Measurements from ENCODE around the gene NIPSNAP2.

Gene NIPSNAP2

GRCh38 chr7:55965100-55965470, 700 bp downstream of the NIPSNAP2 start:
- no peaks in the 10 kb centered on the region for H3K9me3 ChIP-seq (ENCODE audit: insufficient read depth, low read depth, low read length)
- H3K27ac ChIP-seq (ENCODE audit: low read depth, low read length): peak overlapping the region; percentile 49
- peaks cover 2 to 6% of the 10 kb centered on the region in 2 experiments for H3K36me3 ChIP-seq (ENCODE audit: control insufficient read depth in 1 of 2, insufficient read depth in 2 of 2, low read length in 2 of 2)
- no peak for DNase-seq
- H4K8ac ChIP-seq (ENCODE audit: low read depth, low read length): peak overlapping the region; percentile 76
- peak overlapping the region; percentile 17 for H2AFZ ChIP-seq (ENCODE audit: insufficient read depth, low read length, poor library complexity)
- peak overlapping the region; percentile 89 for H3K4me3 ChIP-seq (ENCODE audit: low read depth, low read length)
- no CpG with 5 or more reads among the region's 14 CpGs for WGBS (ENCODE audit: extremely low coverage, insufficient coverage, insufficient read length)
- H3K4ac ChIP-seq (ENCODE audit: low read depth, low read length): peak overlapping the region; percentile 77
- H3K27me3 ChIP-seq (ENCODE audit: insufficient read depth, low read length): no peaks in the 10 kb centered on the region
- H4K91ac ChIP-seq (ENCODE audit: low read depth, low read length): no peak overlapping the region
- peak overlapping the region; percentile 49 for H3K18ac ChIP-seq (ENCODE audit: low read length)
- H3K79me2 ChIP-seq (ENCODE audit: control insufficient read depth, insufficient read depth, low read length, poor library complexity): peaks cover 8% of the 10 kb centered on the region
- H2BK12ac ChIP-seq (ENCODE audit: low read length): no peak overlapping the region
- peak overlapping the region; percentile 55 for H3K4me2 ChIP-seq (ENCODE audit: low read length)
- H3K14ac ChIP-seq (ENCODE audit: low read length): peak overlapping the region; percentile 64
- H2AK5ac ChIP-seq (ENCODE audit: low read length): no peak overlapping the region
- H3K79me1 ChIP-seq (ENCODE audit: low read length): peaks cover 8% of the 10 kb centered on the region
- H3K9ac ChIP-seq (ENCODE audit: low read length): peak overlapping the region; percentile 70
- peaks cover 0 to 8% of the 10 kb centered on the region in 2 experiments for H3K4me1 ChIP-seq (ENCODE audit: control insufficient read depth in 1 of 2, insufficient read depth in 2 of 2, low read length in 2 of 2)
- no peak overlapping the region for H3K23ac ChIP-seq (ENCODE audit: low read length)
- H4K12ac ChIP-seq (ENCODE audit: low read depth, low read length): peak overlapping the region; percentile 89
- H2BK5ac ChIP-seq (ENCODE audit: low read depth, low read length, poor library complexity): peak overlapping the region; percentile 58
- peak overlapping the region; percentile 41 for H2BK120ac ChIP-seq (ENCODE audit: insufficient read depth, low read length, poor library complexity)

GRCh38 chr7:55965805-55966421, 1.5 kb downstream of the NIPSNAP2 start:
- Histone ChIP-seq H3K79me1 (ENCODE audit: low read length) (peaks cover 8% of the 10 kb centered on the region), H2AFZ (ENCODE audit: insufficient read depth, low read length, poor library complexity) (no peak overlapping the region), H3K4me2 (ENCODE audit: low read length) (no peak overlapping the region), H3K9me3 (ENCODE audit: insufficient read depth, low read depth, low read length) (no peaks in the 10 kb centered on the region), H3K4me1 (ENCODE audit: control insufficient read depth in 1 of 2, insufficient read depth in 2 of 2, low read length in 2 of 2) (peaks cover 0 to 8% of the 10 kb centered on the region in 2 experiments), H3K23ac (ENCODE audit: low read length) (no peak overlapping the region), H3K36me3 (ENCODE audit: control insufficient read depth in 1 of 2, insufficient read depth in 2 of 2, low read length in 2 of 2) (peaks cover 2 to 6% of the 10 kb centered on the region in 2 experiments), H3K27me3 (ENCODE audit: insufficient read depth, low read length) (no peaks in the 10 kb centered on the region), H3K27ac (ENCODE audit: low read depth, low read length) (no peak overlapping the region), H4K91ac (ENCODE audit: low read depth, low read length) (no peak overlapping the region), H2BK5ac (ENCODE audit: low read depth, low read length, poor library complexity) (no peak overlapping the region), H2BK12ac (ENCODE audit: low read length) (no peak overlapping the region), H3K18ac (ENCODE audit: low read length) (no peak overlapping the region), H3K4me3 (ENCODE audit: low read depth, low read length) (no peak overlapping the region), H4K12ac (ENCODE audit: low read depth, low read length) (no peak overlapping the region), H2AK5ac (ENCODE audit: low read length) (no peak overlapping the region), H3K14ac (ENCODE audit: low read length) (no peak overlapping the region), H3K9ac (ENCODE audit: low read length) (no peak overlapping the region), H4K8ac (ENCODE audit: low read depth, low read length) (no peak overlapping the region), H2BK120ac (ENCODE audit: insufficient read depth, low read length, poor library complexity) (no peak overlapping the region), H3K4ac (ENCODE audit: low read depth, low read length) (no peak overlapping the region), H3K79me2 (ENCODE audit: control insufficient read depth, insufficient read depth, low read length, poor library complexity) (peaks cover 8% of the 10 kb centered on the region)
- no CpG with 5 or more reads among the region's 13 CpGs for WGBS (ENCODE audit: extremely low coverage, insufficient coverage, insufficient read length)
- DNase-seq: no peak

DNA sequence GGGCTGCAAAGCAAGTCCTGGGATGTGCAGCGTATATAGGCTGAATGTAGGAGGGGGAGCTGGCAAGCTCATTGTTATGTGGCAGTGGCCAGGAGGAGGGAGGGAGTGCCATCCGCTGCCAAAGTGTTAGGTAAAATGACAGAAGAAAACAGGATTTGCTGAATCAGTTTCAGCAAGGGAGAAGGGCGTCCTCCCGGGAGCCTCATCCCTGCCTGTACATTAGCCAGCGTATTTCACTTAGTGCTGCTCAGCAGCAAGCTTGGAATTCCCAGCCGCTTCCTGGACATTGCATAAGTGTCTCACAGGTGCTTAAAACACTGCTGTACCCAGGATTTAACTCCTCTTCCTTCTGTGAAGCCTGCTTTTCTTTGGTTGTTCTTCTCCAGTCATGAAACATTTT, 2.5 kb downstream of the NIPSNAP2 start:
- no peak overlapping the region for H3K27ac ChIP-seq (ENCODE audit: low read depth, low read length)
- H3K9me3 ChIP-seq (ENCODE audit: insufficient read depth, low read depth, low read length): no peaks in the 10 kb centered on the region
- no peaks in the 10 kb centered on the region for H3K27me3 ChIP-seq (ENCODE audit: insufficient read depth, low read length)
- H3K23ac ChIP-seq (ENCODE audit: low read length): no peak overlapping the region
- peaks cover 8% of the 10 kb centered on the region for H3K79me1 ChIP-seq (ENCODE audit: low read length)
- H3K4ac ChIP-seq (ENCODE audit: low read depth, low read length): no peak overlapping the region
- peak; percentile 31 to 52 for DNase-seq
- H3K18ac ChIP-seq (ENCODE audit: low read length): no peak overlapping the region
- H3K14ac ChIP-seq (ENCODE audit: low read length): no peak overlapping the region
- no peak overlapping the region for H3K9ac ChIP-seq (ENCODE audit: low read length)
- H2BK120ac ChIP-seq (ENCODE audit: insufficient read depth, low read length, poor library complexity): no peak overlapping the region
- WGBS (ENCODE audit: extremely low coverage, insufficient coverage, insufficient read length): no CpG with 5 or more reads among the region's 6 CpGs
- no peak overlapping the region for H2AK5ac ChIP-seq (ENCODE audit: low read length)
- H2BK12ac ChIP-seq (ENCODE audit: low read length): no peak overlapping the region
- H4K12ac ChIP-seq (ENCODE audit: low read depth, low read length): no peak overlapping the region
- H2BK5ac ChIP-seq (ENCODE audit: low read depth, low read length, poor library complexity): no peak overlapping the region
- H4K8ac ChIP-seq (ENCODE audit: low read depth, low read length): no peak overlapping the region
- no peak overlapping the region for H4K91ac ChIP-seq (ENCODE audit: low read depth, low read length)
- peaks cover 0 to 8% of the 10 kb centered on the region in 2 experiments for H3K4me1 ChIP-seq (ENCODE audit: control insufficient read depth in 1 of 2, insufficient read depth in 2 of 2, low read length in 2 of 2)
- no peak overlapping the region for H2AFZ ChIP-seq (ENCODE audit: insufficient read depth, low read length, poor library complexity)
- no peak overlapping the region for H3K4me2 ChIP-seq (ENCODE audit: low read length)
- peaks cover 8% of the 10 kb centered on the region for H3K79me2 ChIP-seq (ENCODE audit: control insufficient read depth, insufficient read depth, low read length, poor library complexity)
- H3K4me3 ChIP-seq (ENCODE audit: low read depth, low read length): no peak overlapping the region
- peaks cover 2 to 6% of the 10 kb centered on the region in 2 experiments for H3K36me3 ChIP-seq (ENCODE audit: control insufficient read depth in 1 of 2, insufficient read depth in 2 of 2, low read length in 2 of 2)

- Histone ChIP-seq H3K23ac (ENCODE audit: low read length) (no peak overlapping the region), H3K4me3 (ENCODE audit: low read depth, low read length) (no peak overlapping the region), H4K12ac (ENCODE audit: low read depth, low read length) (no peak overlapping the region), H3K14ac (ENCODE audit: low read length) (no peak overlapping the region), H4K91ac (ENCODE audit: low read depth, low read length) (no peak overlapping the region), H3K18ac (ENCODE audit: low read length) (no peak overlapping the region), H3K79me1 (ENCODE audit: low read length) (peaks cover 6% of the 10 kb centered on the region), H2AFZ (ENCODE audit: insufficient read depth, low read length, poor library complexity) (no peak overlapping the region), H2BK120ac (ENCODE audit: insufficient read depth, low read length, poor library complexity) (no peak overlapping the region), H2AK5ac (ENCODE audit: low read length) (no peak overlapping the region), H4K8ac (ENCODE audit: low read depth, low read length) (no peak overlapping the region), H3K4me1 (ENCODE audit: control insufficient read depth in 1 of 2, insufficient read depth in 2 of 2, low read length in 2 of 2) (peaks cover 0 to 4% of the 10 kb centered on the region in 2 experiments), H2BK5ac (ENCODE audit: low read depth, low read length, poor library complexity) (no peak overlapping the region), H3K4me2 (ENCODE audit: low read length) (no peak overlapping the region), H3K9ac (ENCODE audit: low read length) (no peak overlapping the region), H3K27me3 (ENCODE audit: insufficient read depth, low read length) (no peaks in the 10 kb centered on the region), H3K36me3 (ENCODE audit: control insufficient read depth in 1 of 2, insufficient read depth in 2 of 2, low read length in 2 of 2) (peaks cover 2 to 6% of the 10 kb centered on the region in 2 experiments), H3K4ac (ENCODE audit: low read depth, low read length) (peak overlapping the region; percentile 0), H2BK12ac (ENCODE audit: low read length) (no peak overlapping the region), H3K79me2 (ENCODE audit: control insufficient read depth, insufficient read depth, low read length, poor library complexity) (peaks cover 6% of the 10 kb centered on the region), H3K27ac (ENCODE audit: low read depth, low read length) (no peak overlapping the region), H3K9me3 (ENCODE audit: insufficient read depth, low read depth, low read length) (no peaks in the 10 kb centered on the region)
- no peak for DNase-seq
- WGBS (ENCODE audit: extremely low coverage, insufficient coverage, insufficient read length): no CpG with 5 or more reads among the region's 11 CpGs
Measured at GRCh38 chr7:55969391-55969790, 5.0 kb downstream of the NIPSNAP2 start.
